ENCODE data around the gene RARG.
"Not testable (repeated sequence)": the region's sequence is repeated elsewhere in the genome, so short reads cannot be mapped to it uniquely, and the experiment has no call there.

The RARG gene

GRCh38 chr12:53166837-53167236 is 65.2 kb downstream of the RARG start:
- no peak for DNase-seq

- DNase-seq: not testable (repeated sequence)
Observed at GRCh38 chr12:53163008-53163407, 69.0 kb downstream of the RARG start.

- DNase-seq: no peak
Observed at GRCh38 chr12:53161119-53161911, 70.7 kb downstream of the RARG start.

GRCh38 chr12:53160673-53161072 is 71.3 kb downstream of the RARG start:
- no peak for DNase-seq

All from CD4-positive, alpha-beta T cell treated with Interleukin-4 for 4 hours (primary cell).